Endometrial microvascular endothelial cells (primary cell): ENCODE results near the gene C3orf49. TPM values are rescaled to one million over a fixed set of nuclear protein-coding genes. Genes with fewer than 3 reads are reported as not detected.

Experiments used
- in situ Hi-C: cut with HindIII; loops from 2 replicates; pipeline ENCODE4 v1.10.0; 2017; ENCODE audit warnings: low sequenced_read_pairs, low pct_unique_long_range_greater_than_20kb; ENCODE audit errors: inconsistent ontology term
- total RNA-seq: library from RNA; depleted of rRNA; stranded (reverse); fragments of >200 nt; gene quantifications from one replicate; pipeline ENCODE4 v1.2.3, GENCODE V29; 2015; ENCODE audit errors: inconsistent ontology term

The C3orf49 gene, protein sequence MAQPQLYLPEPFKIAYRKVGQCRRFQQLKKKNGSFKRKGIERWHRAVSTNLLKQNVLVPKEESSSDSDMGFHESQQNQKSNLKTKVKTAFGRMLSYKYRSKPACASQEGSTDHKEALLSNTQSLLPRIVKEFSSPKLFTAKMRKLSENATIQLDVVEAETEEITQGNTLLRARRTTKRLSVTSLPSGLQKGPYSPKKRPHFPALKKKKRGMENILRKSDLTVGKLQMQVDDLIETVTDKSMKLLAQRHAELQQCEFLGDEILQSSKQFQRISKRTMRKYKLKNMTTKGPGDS
- total RNA-seq, result not detected

GRCh38 chr3:63819151-63819398 lies at the start of gene C3orf49:
TSS of gene C3orf49 (plus strand) at chr3:63819299. CDS start at chr3:63819472, 173 bp downstream.
- in situ Hi-C loops, result no loop called here

DNA sequence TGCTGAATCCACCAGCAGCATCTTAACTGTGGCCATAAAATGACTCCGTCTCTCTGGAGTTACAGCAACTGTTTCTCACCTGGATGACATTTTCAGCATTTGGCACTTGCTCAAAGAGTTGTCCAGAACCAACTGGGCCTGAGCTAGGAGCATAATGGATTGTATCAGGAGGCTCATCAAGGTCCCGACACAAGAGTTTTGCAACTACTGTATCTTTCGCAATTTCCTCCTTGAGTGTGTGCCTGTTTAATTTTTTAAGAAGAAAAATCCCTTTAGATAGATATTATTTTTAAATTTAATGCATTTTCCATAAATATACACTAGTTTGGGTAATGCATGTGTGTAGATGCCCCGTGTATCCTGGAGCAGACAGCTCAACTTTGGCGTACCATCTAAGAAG lies 44.3 kb upstream of the C3orf49 start:
- in situ Hi-C loops, result no loop called here

DNA sequence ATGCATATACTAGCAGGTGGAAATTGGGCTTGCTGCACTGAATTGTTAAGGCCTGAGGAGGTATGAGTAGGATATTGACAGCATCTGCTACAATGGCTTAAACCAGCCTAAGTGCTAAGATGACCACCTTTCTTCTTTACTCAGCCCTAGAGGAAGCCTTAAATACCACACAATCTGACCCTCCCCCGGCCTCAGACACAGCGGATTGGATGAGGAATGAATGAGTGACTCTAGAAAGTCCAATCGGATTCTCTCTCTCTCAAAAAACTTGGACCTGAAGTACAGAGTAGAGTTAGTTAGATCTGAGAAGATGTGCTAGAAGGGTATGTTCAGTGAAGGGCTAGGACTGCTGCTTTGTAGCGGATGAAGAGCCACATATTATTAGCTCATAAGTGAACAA lies 39.9 kb upstream of the C3orf49 start:
- in situ Hi-C loops, result no loop called here

- in situ Hi-C loops, result no loop called here
Observed at GRCh38 chr3:63791974-63792373, 27.1 kb upstream of the C3orf49 start.

DNA sequence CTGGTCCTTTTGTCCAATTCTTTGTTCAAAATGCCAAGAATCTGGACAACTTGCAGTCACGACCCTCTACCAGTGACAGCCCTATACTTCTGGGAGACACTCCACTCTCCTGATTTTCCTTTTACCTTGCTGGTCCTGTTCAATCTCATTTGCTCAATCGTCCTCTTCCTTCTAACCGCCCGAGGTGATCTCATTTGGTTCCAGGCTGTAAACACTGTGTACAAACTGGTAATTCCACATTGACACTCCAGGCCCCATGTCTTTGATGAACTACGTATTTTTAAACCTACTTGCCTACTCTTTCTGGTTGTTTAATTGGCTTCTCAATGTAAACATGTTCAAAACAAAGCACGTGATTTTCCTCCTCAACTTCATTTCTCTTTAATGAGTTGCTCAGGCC lies 23.7 kb upstream of the C3orf49 start:
- in situ Hi-C loops, result no loop called here

DNA sequence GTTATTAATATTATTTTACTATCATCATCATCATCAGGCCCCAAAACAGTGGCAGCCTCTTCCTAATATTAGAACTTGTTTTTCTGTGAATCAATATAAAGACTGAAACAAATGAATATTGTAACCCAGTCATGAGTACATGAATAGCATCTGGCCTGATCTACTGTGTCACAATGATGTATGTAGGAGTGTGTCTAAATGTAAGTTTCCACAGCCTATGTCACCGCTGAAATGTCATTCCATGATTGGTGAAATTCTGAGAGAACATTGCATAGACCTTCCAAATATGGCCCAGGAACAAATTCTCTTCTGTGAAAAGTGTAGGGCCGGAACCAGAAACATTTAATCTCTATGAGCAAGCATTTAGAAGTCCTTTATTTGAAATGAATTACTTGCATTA lies 20.6 kb upstream of the C3orf49 start:
- in situ Hi-C loops, result no loop called here

DNA sequence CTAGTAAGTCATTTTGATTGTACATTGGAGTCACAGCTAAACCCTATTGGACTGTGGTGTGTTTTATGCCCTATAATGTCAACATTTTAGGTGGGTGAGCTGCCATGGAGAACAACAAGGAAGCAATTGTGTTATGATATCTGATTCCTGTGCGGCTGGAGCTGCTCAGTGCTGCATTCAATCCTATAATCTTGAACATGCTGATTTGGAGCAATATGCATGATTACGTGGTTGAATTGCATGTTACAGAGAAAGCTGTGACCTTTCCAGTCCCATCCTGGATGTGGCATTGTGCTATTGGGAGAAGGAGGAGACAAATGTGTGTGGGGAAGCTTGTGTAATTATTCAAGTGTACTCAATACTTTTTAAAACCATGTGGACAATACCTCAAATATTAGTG lies 20.1 kb upstream of the C3orf49 start:
- in situ Hi-C loops, result no loop called here

DNA sequence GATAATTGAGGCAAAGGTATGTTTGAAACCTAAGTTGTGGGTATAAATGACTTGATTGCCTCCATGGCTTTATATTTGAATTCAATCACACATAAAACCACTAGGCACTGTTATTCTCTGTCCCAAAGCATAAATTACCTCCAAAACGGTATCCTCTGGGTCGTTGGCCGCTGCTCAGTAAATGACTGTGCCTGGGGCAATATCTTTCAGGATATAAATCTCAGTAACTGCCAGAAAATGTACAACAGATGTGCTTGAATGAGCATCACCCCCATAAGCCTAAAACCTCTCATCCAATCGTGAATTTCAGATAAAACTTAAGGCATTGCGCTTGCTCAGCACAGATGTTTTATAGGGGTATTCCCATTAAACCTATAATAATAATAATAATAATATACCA lies 19.0 kb upstream of the C3orf49 start:
- in situ Hi-C loops, result no loop called here

GRCh38 chr3:63803911-63804310 lies 15.2 kb upstream of the C3orf49 start:
- in situ Hi-C loops, result no loop called here

GRCh38 chr3:63807961-63808565 lies 11.0 kb upstream of the C3orf49 start:
- in situ Hi-C loops, result no loop called here

DNA sequence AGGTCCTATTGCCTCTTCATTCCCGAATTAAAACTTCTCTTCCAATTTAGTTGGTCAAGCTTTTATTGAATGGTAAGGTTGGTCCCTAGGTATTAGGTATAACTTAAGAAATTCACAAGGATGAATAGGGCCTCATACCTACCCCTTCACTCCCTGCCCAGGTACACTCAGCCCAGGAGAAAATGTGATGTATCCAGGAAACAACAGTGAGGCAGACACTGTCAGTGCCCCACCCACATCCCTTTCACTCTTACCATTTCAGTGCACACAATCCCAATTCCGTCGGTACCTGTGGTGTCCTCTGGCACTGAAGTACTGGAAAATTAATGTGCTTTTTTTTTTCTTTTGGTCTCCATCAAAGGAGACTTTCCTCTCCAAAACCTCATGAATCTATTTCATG lies 10.5 kb upstream of the C3orf49 start:
- in situ Hi-C loops, result no loop called here

DNA sequence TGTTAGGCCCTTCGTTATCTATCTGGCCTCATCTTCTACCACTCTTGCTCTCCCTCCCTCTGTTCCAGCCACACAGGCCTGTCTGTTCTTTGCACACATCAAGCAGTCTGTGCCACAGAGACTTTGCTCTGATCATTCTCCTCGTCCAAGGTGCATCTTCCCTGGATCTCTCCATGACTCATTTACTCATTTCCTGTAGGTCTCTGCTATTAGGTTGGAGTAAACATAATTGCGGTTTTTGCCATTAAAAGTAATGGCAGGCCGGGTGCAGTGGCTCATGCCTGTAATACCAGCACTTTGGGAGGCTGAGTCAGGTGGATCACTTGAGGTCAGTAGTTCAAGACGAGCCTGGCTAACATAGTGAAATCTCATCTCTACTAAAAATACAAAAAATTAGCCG lies 9.5 kb upstream of the C3orf49 start:
- in situ Hi-C loops, result no loop called here

DNA sequence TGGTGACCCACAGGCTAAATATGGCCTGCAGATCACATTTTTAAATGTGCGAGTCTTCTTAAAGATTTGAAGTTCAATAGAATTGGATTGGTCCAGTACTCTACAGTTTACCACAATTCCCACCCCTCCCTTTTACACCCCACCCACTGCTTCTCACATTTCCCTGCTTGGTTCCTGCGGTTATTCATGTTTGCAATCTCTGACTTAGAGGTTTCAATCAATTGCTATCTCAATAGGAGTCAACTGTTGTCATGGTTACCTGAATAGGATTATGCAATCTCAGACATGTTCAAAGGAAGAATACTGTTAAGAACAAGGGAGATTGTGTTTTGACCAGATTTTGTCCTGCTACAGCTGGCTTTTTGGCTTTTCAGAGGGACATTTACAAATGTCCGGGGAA lies 4.9 kb upstream of the C3orf49 start:
- in situ Hi-C loops, result no loop called here

DNA sequence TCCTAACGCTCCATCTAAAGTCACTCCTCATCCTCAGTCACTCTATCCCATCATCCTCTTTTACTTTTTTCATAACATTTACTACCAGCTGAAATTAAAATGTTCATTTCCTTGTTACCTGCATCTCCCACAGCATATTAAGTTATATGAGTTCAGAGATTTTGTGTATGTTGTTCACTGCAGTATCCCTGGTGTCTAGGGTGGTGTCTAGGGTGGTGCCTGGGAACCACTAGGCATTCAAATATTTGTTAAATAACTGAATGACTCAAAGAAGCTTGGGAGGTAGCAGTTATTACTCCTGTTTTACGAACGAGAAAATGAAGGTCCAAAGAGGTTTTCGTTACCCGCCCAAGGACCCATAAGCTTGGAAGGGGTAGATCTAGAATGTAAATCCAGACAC lies 1.9 kb upstream of the C3orf49 start:
- in situ Hi-C loops, result no loop called here

DNA sequence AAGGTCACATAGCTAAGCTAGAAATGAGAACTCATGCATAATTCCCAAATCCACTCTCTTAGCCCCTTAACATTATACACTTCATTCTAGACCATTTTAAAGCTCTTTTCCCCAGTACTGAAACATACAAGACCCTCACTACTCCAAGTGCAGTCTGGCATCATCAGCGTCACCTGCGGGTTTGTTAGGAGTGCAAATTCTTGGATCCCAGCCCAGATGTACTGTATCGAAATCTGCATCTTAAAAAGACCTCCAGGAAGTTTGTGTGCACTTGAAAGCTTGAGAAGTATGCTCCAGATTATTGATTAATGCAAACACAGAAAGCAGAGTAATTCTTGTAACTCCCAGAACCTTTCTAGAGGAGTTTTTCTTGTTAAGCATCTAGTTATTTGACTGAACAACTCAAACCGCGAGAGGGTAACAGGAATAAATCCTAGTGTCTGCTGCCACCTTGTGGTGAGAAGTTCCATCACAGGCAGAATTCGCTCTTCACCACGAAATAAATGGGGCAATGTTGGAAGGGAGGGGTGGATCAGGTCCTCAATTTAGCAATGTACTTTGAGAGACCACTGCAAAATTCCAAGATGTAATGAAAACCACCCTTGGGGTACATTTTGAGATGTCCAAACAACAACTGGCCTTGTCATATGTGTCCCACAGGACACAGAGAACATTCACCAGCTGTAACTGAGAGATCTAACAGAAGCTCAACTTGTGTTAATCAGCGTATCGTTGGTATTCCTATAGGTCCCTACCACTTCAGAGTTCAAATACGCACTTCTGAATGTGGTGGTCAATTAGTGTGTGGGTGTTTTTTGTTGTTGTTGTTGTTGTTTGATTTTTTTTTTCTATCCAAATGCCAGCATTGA lies 583 bp upstream of the C3orf49 start:
- in situ Hi-C loops, result no loop called here

DNA sequence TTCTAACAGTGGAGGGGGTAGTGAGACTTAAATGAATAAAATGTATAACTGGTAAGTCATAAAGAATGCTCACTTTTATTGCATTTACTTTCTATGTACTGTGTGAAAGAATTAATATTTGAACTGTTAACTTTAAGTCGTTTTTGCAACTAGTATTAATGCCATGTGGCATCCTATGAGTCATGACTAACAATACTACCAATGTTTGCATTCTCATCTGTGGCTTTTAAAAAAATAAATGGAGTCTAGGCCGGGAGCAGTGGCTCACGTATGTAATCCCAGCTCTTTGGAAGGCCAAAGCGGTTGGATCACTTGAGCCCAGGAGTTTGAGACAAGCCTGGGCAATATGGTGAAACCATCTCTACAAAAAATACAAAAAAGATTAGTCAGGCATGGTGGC lies 5.2 kb downstream of the C3orf49 start:
- in situ Hi-C loops, result no loop called here

DNA sequence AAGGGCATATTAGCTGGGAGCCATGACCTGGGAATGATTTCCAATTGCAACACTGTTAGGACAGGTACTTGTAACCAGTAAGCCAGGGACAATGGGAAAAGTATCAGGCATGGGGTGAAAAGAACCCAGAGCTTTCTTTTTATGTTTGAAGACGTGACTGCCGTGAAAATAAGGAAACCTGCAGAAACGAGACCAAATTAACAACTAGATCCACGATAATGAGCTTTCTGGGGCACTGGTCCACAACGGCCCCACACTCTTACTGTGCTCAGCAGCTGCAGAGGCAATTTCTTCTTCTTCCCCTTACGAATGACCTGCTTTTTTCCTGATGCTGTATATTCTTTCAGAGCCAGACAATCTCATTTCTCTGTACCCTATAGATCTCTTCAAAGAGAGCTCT lies 11.4 kb downstream of the C3orf49 start:
- in situ Hi-C loops, result no loop called here

DNA sequence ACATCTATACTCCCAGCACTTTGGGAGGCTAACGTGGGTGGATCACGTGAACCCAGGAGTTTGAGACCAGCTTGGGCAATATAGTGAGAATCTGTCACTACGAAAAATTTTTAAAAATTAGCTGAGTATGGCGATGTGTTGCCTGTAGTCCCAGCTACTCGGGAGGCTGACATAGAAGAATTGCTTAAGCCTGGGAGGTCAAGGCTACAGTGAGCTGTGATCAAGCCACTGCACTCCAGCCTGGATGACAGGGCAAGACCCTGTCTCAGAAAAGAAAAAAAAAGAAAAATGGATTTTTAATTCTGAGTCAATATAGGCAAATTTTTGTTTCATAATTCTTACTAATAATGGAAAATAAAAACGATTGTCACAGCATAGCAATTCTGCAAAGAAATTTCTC lies 13.3 kb downstream of the C3orf49 start:
- in situ Hi-C loops, result no loop called here

DNA sequence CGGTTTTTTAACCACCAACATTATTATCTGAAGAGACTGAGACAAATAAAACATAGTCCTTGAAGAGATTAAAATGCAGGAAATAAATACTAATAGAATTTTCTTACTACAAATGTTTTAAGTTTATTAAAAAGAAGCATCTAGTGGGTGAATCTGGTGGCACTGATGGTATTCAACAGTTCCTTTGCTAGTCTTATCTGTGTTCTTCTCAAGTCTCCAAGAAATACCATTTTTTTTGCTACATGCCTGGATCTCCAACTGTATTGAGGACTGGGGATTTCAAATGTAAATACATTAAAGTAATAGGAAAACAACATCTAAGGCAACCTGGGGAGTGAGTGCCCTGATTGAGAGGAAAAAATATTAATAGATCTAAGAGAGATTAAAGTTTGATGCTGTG lies 22.6 kb downstream of the C3orf49 start:
- in situ Hi-C loops, result no loop called here

GRCh38 chr3:63842127-63842526 lies 23.0 kb downstream of the C3orf49 start:
- in situ Hi-C loops, result no loop called here
